Endometrial microvascular endothelial cells (primary cell): Measurements from ENCODE around the gene MED13L. TPM values are rescaled to one million over a fixed set of nuclear protein-coding genes. Genes with fewer than 3 reads are reported as not detected.
"Not testable (repeated sequence)": the region's sequence is repeated elsewhere in the genome, so short reads cannot be mapped to it uniquely, and the experiment has no call there.

Source experiments
- in situ Hi-C: cut with HindIII; loops from 2 replicates; pipeline ENCODE4 v1.10.0; 2017; ENCODE audit warnings: low sequenced_read_pairs, low pct_unique_long_range_greater_than_20kb; ENCODE audit errors: inconsistent ontology term
- total RNA-seq: library from RNA; depleted of rRNA; stranded (reverse); fragments of >200 nt; gene quantifications from one replicate; pipeline ENCODE4 v1.2.3, GENCODE V29; 2015; ENCODE audit errors: inconsistent ontology term

MED13L gene
- total RNA-seq, 1 donor from 2014 or later = 43.1 TPM

- in situ Hi-C loops = no loop called here
These were observed 131.1 kb downstream of the MED13L start for GRCh38 chr12:116146386-116146785.

GRCh38 chr12:116145451-116145850 lies 132.0 kb downstream of the MED13L start:
- in situ Hi-C loops = no loop called here

GRCh38 chr12:116144384-116144783 lies 133.1 kb downstream of the MED13L start:
- in situ Hi-C loops = no loop called here

- in situ Hi-C loops = no loop called here
These were observed 133.6 kb downstream of the MED13L start for GRCh38 chr12:116143909-116144308.

- in situ Hi-C loops = no loop called here
These were observed 134.3 kb downstream of the MED13L start for GRCh38 chr12:116142936-116143898.

- in situ Hi-C loops = no loop called here
These were observed 135.7 kb downstream of the MED13L start for GRCh38 chr12:116141833-116142162.

GRCh38 chr12:116141110-116141832 lies 136.2 kb downstream of the MED13L start:
- in situ Hi-C loops = no loop called here

GRCh38 chr12:116140529-116140928 lies 137.0 kb downstream of the MED13L start:
- in situ Hi-C loops = no loop called here

GRCh38 chr12:116138781-116139180 lies 138.7 kb downstream of the MED13L start:
- in situ Hi-C loops = no loop called here

GRCh38 chr12:116138364-116138763 lies 139.1 kb downstream of the MED13L start:
- in situ Hi-C loops = no loop called here

- in situ Hi-C loops = no loop called here
These were observed 140.2 kb downstream of the MED13L start for GRCh38 chr12:116137318-116137717.

- in situ Hi-C loops = no loop called here
These were observed 141.2 kb downstream of the MED13L start for GRCh38 chr12:116136340-116136739.

- in situ Hi-C loops = no loop called here
These were observed 142.1 kb downstream of the MED13L start for GRCh38 chr12:116135209-116135930.

- in situ Hi-C loops = no loop called here
These were observed 143.8 kb downstream of the MED13L start for GRCh38 chr12:116133636-116134214.

- in situ Hi-C loops = no loop called here
These were observed 144.3 kb downstream of the MED13L start for GRCh38 chr12:116133149-116133548.

- in situ Hi-C loops = not testable (repeated sequence)
These were observed 145.5 kb downstream of the MED13L start for GRCh38 chr12:116131987-116132386.

GRCh38 chr12:116131176-116131575 lies 146.3 kb downstream of the MED13L start:
- in situ Hi-C loops = no loop called here

GRCh38 chr12:116130431-116130830 lies 147.1 kb downstream of the MED13L start:
- in situ Hi-C loops = no loop called here

- in situ Hi-C loops = no loop called here
These were observed 148.7 kb downstream of the MED13L start for GRCh38 chr12:116128779-116129178.
